A549 (cell line): ENCODE measurements around the gene RPTOR. TPM values are rescaled to one million over a fixed set of nuclear protein-coding genes. Genes with fewer than 3 reads are reported as not detected.

Source experiments
- ATAC-seq, 2 experiments: fragments of 200-7000 bp in 1 of 2; fragments of >200 bp in 1 of 2; cut with Nextera tagmentation in 1 of 2; cut with Tn5 transposase in 1 of 2; 3 replicates each; pipeline versions ENCODE4 v1.8.0 to v1.9.1; 2018 to 2020; ENCODE audit warnings: mild to moderate bottlenecking in 1 of 2, moderate library complexity in 1 of 2
- CTCF ChIA-PET: fragments of 300-600 bp; sonication (Branson Sonifier 250); formaldehyde crosslinking; extraction: SDS; loops from one replicate; lab custom pipeline; 2021; ENCODE audit warnings: antibody characterized with exemption, inconsistent platforms; lab: Yijun Ruan, JAX
- POLR2A ChIA-PET: fragments of 350-600 bp; formaldehyde crosslinking; extraction: SDS; loops from one replicate; lab custom pipeline; 2021; ENCODE audit warnings: antibody characterized with exemption, inconsistent platforms; lab: Yijun Ruan, JAX
- DNase-seq, 2 experiments: peaks; one replicate each; pipeline versions ENCODE4 v3.0.0 to v3.0.0-alpha.2; 2011 to 2016; ENCODE audit warnings: low read depth in 1 of 2, low spot score in 1 of 2
- FAIRE-seq: peaks from 2 replicates; lab custom pipeline; 2011; peaks lifted over from hg19 to GRCh38; lab: Jason Lieb, UNC
- H3K27ac ChIP-seq, 2 experiments: fragments of >200 bp; sonication (Bioruptor Twin); formaldehyde crosslinking; 3 replicates each; pipeline ENCODE4 v1.5.1; 2016 to 2017
- H3K4me1 ChIP-seq: fragments of >200 bp; sonication (Bioruptor Twin); formaldehyde crosslinking; 3 replicates; pipeline ENCODE4 v1.6.1; 2016
- H3K4me2 ChIP-seq: fragments of >200 bp; sonication (Bioruptor Twin); formaldehyde crosslinking; 3 replicates; pipeline ENCODE4 v1.6.1; 2016
- H3K4me3 ChIP-seq: fragments of >200 bp; sonication (Bioruptor Twin); formaldehyde crosslinking; 3 replicates; pipeline ENCODE4 v1.5.1; 2016
- H3K9me3 ChIP-seq: fragments of >200 bp; sonication (Bioruptor Twin); formaldehyde crosslinking; 3 replicates; pipeline ENCODE4 v1.6.1; 2016
- BCL3 ChIP-seq: fragments of >200 bp; sonication (Bioruptor Twin); formaldehyde crosslinking; IDR thresholded peaks from 3 replicates; pipeline ENCODE4 v1.6.1; 2016
- CBX8 ChIP-seq: fragments of 200-600 bp; sonication (generic); IDR thresholded peaks from 2 replicates; pipeline ENCODE4 v1.6.1; 2016
- CEBPB ChIP-seq, 2 experiments: fragments of >200 bp in 1 of 2; sonication (Bioruptor Twin) in 1 of 2; formaldehyde crosslinking in 1 of 2; IDR thresholded peaks; 2 replicates each; pipeline ENCODE4 v1.6.1; 2012 to 2016
- GATA3 ChIP-seq: IDR thresholded peaks from 2 replicates; pipeline ENCODE4 v1.6.1; 2012; ENCODE audit warnings: borderline replicate concordance
- HDAC2 ChIP-seq: fragments of 200-600 bp; sonication (generic); IDR thresholded peaks from 2 replicates; pipeline ENCODE4 v1.6.1; 2016
- HMGXB4 ChIP-seq: fragments of 250-450 bp; sonication (Bioruptor Pico); IDR thresholded peaks from 2 replicates; pipeline ENCODE4 v1.5.0; 2021; ENCODE audit warnings: mild to moderate bottlenecking, moderate library complexity, borderline replicate concordance
- HOXA7 ChIP-seq: fragments of 250-450 bp; sonication (Bioruptor Pico); IDR thresholded peaks from 2 replicates; pipeline ENCODE4 v1.5.0; 2020; ENCODE audit warnings: mild to moderate bottlenecking, moderate library complexity
- HOXB5 ChIP-seq: fragments of 250-450 bp; sonication (Bioruptor Pico); IDR thresholded peaks from 2 replicates; pipeline ENCODE4 v1.5.0; 2020; ENCODE audit warnings: mild to moderate bottlenecking, moderate library complexity
- JUNB ChIP-seq: fragments of >200 bp; sonication (Bioruptor Twin); formaldehyde crosslinking; IDR thresholded peaks from 2 replicates; pipeline ENCODE4 v1.6.1; 2016
- RAD21 ChIP-seq, 2 experiments: fragments of >200 bp in 1 of 2; sonication (Bioruptor Twin) in 1 of 2; formaldehyde crosslinking in 1 of 2; IDR thresholded peaks in 1 of 2; conservative IDR thresholded peaks in 1 of 2; 2 replicates in 1 of 2; 3 replicates in 1 of 2; pipeline ENCODE4 v1.6.1; 2012 to 2018; ENCODE audit warnings: inconsistent platforms in 1 of 2
- SREBF2 ChIP-seq: fragments of 450-650 bp; IDR thresholded peaks from 2 replicates; pipeline ENCODE4 v1.6.1; 2014; ENCODE audit warnings: mild to moderate bottlenecking, moderate library complexity
- TFCP2L1 ChIP-seq: fragments of 250-450 bp; sonication (Bioruptor Pico); IDR thresholded peaks from 2 replicates; pipeline ENCODE4 v1.5.0; 2021; ENCODE audit warnings: mild to moderate bottlenecking
- TP53 ChIP-seq: fragments of 250-450 bp; sonication (Bioruptor Pico); IDR thresholded peaks from 2 replicates; pipeline ENCODE4 v1.5.0; 2021; ENCODE audit warnings: mild to moderate bottlenecking, moderate library complexity
- ZC3H11A ChIP-seq: fragments of 450-650 bp; IDR thresholded peaks from 2 replicates; pipeline ENCODE4 v1.6.1; 2014; ENCODE audit warnings: antibody characterized with exemption, mild to moderate bottlenecking
- WGBS: methylation state at CpG from one replicate; pipeline ENCODE4 v1.1.6; 2017; ENCODE audit errors: missing lambda C conversion rate; 5-methylcytosine and 5-hydroxymethylcytosine counted together
- polyA plus RNA-seq, 4 experiments: library from polyadenylated mRNA; depleted of rRNA in 3 of 4; stranded (reverse); fragments of >200 nt; fragmentation: RNase III in 1 of 4; extraction: RNeasy Plus Mini Kit Qiagen cat#74134 plus additional on column Dnase treatment in 1 of 4; gene quantifications; 2 replicates in 3 of 4; 3 replicates in 1 of 4; pipeline ENCODE4 v1.2.3, GENCODE V29; 2011 to 2017

The RPTOR gene
- polyA plus RNA-seq, 2 of the 4 experiments (the other 2 are of a cell fraction): 10.8 to 27.1 TPM

- POLR2A ChIA-PET: no interaction called here
- CTCF ChIA-PET: no interaction called here
- no peak for ATAC-seq
- Histone ChIP-seq H3K4me2 (no peak overlapping the region), H3K4me1 (peaks cover 20% of the 10 kb centered on the region), H3K27ac (no peak overlapping the region), H3K9me3 (no peaks in the 10 kb centered on the region), H3K4me3 (no peak overlapping the region)
- 95% methylated on average over 35 of the region's 36 CpGs for WGBS
- TF ChIP-seq TFCP2L1 (CRISPR knock-in tag) (no peak), TP53 (CRISPR knock-in tag) (no peak), HDAC2 (no peak), ZC3H11A (no peak), BCL3 (no peak), HOXB5 (CRISPR knock-in tag) (no peak), HMGXB4 (no peak)
- FAIRE-seq: no peak
- no peak for DNase-seq
Observed at GRCh38 chr17:80824549-80825470, 280.2 kb downstream of the RPTOR start.

GRCh38 chr17:80825471-80826345, 281.1 kb downstream of the RPTOR start:
- POLR2A ChIA-PET: no interaction called here
- ATAC-seq (no peak; a peak in 1 of 6 replicates), FAIRE-seq (no peak)
- H3K27ac ChIP-seq: peak overlapping the region in 1 of 2 experiments; percentile 79; a peak in 3 of 6 replicates
- no peak for TF ChIP-seq RAD21 (conservative IDR thresholded peaks at IDR 0.05 in 1 of 2, IDR thresholded peaks at IDR 0.05 in 1 of 2)
- no peak for TF ChIP-seq CBX8
- TF ChIP-seq CEBPB (IDR thresholded peaks at IDR 0.05): peak; percentile 62 to 87; a peak in 3 of 4 replicates
- no peak for TF ChIP-seq HOXA7
- no peak for TF ChIP-seq SREBF2
- TF ChIP-seq, all 56 proteins: peak for 1
- DNase-seq: no peak
- Histone ChIP-seq H3K4me2 (no peak overlapping the region), H3K9me3 (no peaks in the 10 kb centered on the region), H3K4me1 (peaks cover 20% of the 10 kb centered on the region), H3K4me3 (no peak overlapping the region)
- CTCF ChIA-PET: interaction anchor here (0.6 to 2.7 kb wide), 6 partner anchors 9 to 843 kb away, joined by 3 to 26 read pairs (median 3); no protein-coding TSS in a partner anchor
- WGBS: 93% methylated on average over 28 of the region's 28 CpGs

GRCh38 chr17:80826346-80826954, 281.8 kb downstream of the RPTOR start:
- POLR2A ChIA-PET: interaction anchor here (0.6 kb wide), 1 partner anchor 411 kb away, joined by 5 read pairs; no protein-coding TSS in a partner anchor
- H3K4me2 ChIP-seq: peak overlapping the region; percentile 45

More at GRCh38 chr17:80826346-80826954, 281.8 kb downstream of the RPTOR start:
- FAIRE-seq: no peak
- Histone ChIP-seq H3K9me3 (no peaks in the 10 kb centered on the region), H3K4me1 (peaks cover 20% of the 10 kb centered on the region), H3K4me3 (no peak overlapping the region)
- 82% methylated on average over 23 of the region's 23 CpGs for WGBS
- ATAC-seq: peak; percentile 17 to 45; a peak in 3 of 6 replicates
- CTCF ChIA-PET: interaction anchor here (0.6 to 2.7 kb wide), 11 partner anchors 10 to 844 kb away, joined by 3 to 26 read pairs (median 3); no protein-coding TSS in a partner anchor
- TF ChIP-seq GATA3 (no peak), TFCP2L1 (CRISPR knock-in tag) (no peak), JUNB (no peak)
- TF ChIP-seq, all 56 proteins: peak for 0
- no peak for DNase-seq
- peak overlapping the region; percentile 16 to 79; a peak in 4 of 6 replicates for H3K27ac ChIP-seq
